Endodermal cell (in vitro differentiated cells): ENCODE measurements around the gene FGF18. TPM values are rescaled to one million over a fixed set of nuclear protein-coding genes. Genes with fewer than 3 reads are reported as not detected.
"Not testable (repeated sequence)": the region's sequence is repeated elsewhere in the genome, so short reads cannot be mapped to it uniquely, and the experiment has no call there.

Experiments
- DNase-seq: peaks from one replicate; pipeline ENCODE4 v3.0.0-alpha.2; 2017
- H3K27ac ChIP-seq: 2 replicates; pipeline ENCODE4 v1.5.1; 2013; ENCODE audit warnings: mild to moderate bottlenecking, low read depth, low read length, moderate library complexity
- H3K27me3 ChIP-seq: 2 replicates; pipeline ENCODE4 v1.6.1; 2013; ENCODE audit warnings: mild to moderate bottlenecking, low read length, moderate library complexity; ENCODE audit not compliant: insufficient read depth, control insufficient read depth, poor library complexity, severe bottlenecking
- H3K36me3 ChIP-seq: 2 replicates; pipeline ENCODE4 v1.7.0; 2013; ENCODE audit warnings: mild to moderate bottlenecking, low read length, moderate library complexity; ENCODE audit not compliant: control insufficient read depth, insufficient read depth
- H3K4me1 ChIP-seq: one replicate; pipeline ENCODE4 v1.7.0; 2013; ENCODE audit warnings: low read length; ENCODE audit not compliant: control insufficient read depth, insufficient read depth
- H3K4me3 ChIP-seq: 2 replicates; pipeline ENCODE4 v1.5.1; 2013; ENCODE audit warnings: mild to moderate bottlenecking, low read length, moderate library complexity
- H3K9ac ChIP-seq: 2 replicates; pipeline ENCODE4 v1.6.1; 2013; ENCODE audit warnings: mild to moderate bottlenecking, low read length, moderate library complexity; ENCODE audit not compliant: poor library complexity, severe bottlenecking; ENCODE audit errors: extremely low read depth
- H3K9me3 ChIP-seq: 2 replicates; pipeline ENCODE4 v1.6.1; 2013; ENCODE audit warnings: mild to moderate bottlenecking, low read length, moderate library complexity; ENCODE audit not compliant: control insufficient read depth
- H3K27ac Mint-ChIP-seq: 2 replicates; pipeline ENCODE4 v1.8.0; 2020; ENCODE audit warnings: mixed read lengths
- H3K27me3 Mint-ChIP-seq: 2 replicates; pipeline ENCODE4 v1.8.0; 2021; ENCODE audit warnings: mild to moderate bottlenecking, mixed read lengths; ENCODE audit not compliant: insufficient read depth
- H3K36me3 Mint-ChIP-seq: 2 replicates; pipeline ENCODE4 v1.8.0; 2020; ENCODE audit warnings: low read depth, mixed read lengths
- H3K4me1 Mint-ChIP-seq: 2 replicates; pipeline ENCODE4 v1.8.0; 2020; ENCODE audit warnings: mixed read lengths
- H3K4me3 Mint-ChIP-seq: 2 replicates; pipeline ENCODE4 v1.8.0; 2020; ENCODE audit warnings: mild to moderate bottlenecking, moderate library complexity, mixed read lengths
- H3K9me3 Mint-ChIP-seq: 2 replicates; pipeline ENCODE4 v1.8.0; 2020; ENCODE audit warnings: mild to moderate bottlenecking, mixed read lengths
- CTCF ChIP-seq: fragments of 200-600 bp; sonication (generic); conservative IDR thresholded peaks from 2 replicates; pipeline ENCODE4 v1.5.0; 2021; ENCODE audit warnings: antibody characterized with exemption, mild to moderate bottlenecking
- WGBS, 2 experiments: methylation state at CpG; one replicate each; pipeline versions ENCODE4 v1.1.5 to v1.1.7; 2013; ENCODE audit warnings: missing lambda C conversion rate in 2 of 2, mixed read lengths in 1 of 2; ENCODE audit not compliant: insufficient coverage in 1 of 2, insufficient read length in 1 of 2; 5-methylcytosine and 5-hydroxymethylcytosine counted together
- total RNA-seq, 2 donors: library from RNA; stranded (reverse); fragmentation: NEBNext Ultra II Directional in 1 of 2; extraction: Animal tissue kit (Norgen Biotek cat#: 25700) in 1 of 2; gene quantifications; 2 replicates in 1 of 2; 3 replicates in 1 of 2; pipeline ENCODE4 v1.2.1, GENCODE V29; 2021

The FGF18 gene
- total RNA-seq, 2 donors from 2014 or later: 0.44 to 0.57 TPM

- Histone ChIP-seq H3K27ac (no peak overlapping the region), H3K9ac (no peak overlapping the region), H3K36me3 (peaks cover 87% of the 10 kb centered on the region)
These were observed 27.4 kb upstream of the FGF18 start for GRCh38 chr5:171391996-171392577.

GRCh38 chr5:171392585-171393159, 26.8 kb upstream of the FGF18 start:
- peak overlapping the region; percentile 3 for H3K4me3 Mint-ChIP-seq
- H3K36me3 Mint-ChIP-seq: peaks cover 95% of the 10 kb centered on the region
- peak overlapping the region; percentile 48 for H3K27ac Mint-ChIP-seq
- peaks cover 1% of the 10 kb centered on the region for H3K9me3 Mint-ChIP-seq
- no peaks in the 10 kb centered on the region for H3K27me3 Mint-ChIP-seq
- Histone ChIP-seq H3K27me3 (no peaks in the 10 kb centered on the region), H3K9ac (no peak overlapping the region), H3K4me1 (peaks cover 7% of the 10 kb centered on the region), H3K36me3 (peaks cover 92% of the 10 kb centered on the region), H3K4me3 (peak overlapping the region; percentile 46), H3K27ac (no peak overlapping the region), H3K9me3 (no peaks in the 10 kb centered on the region)
- no peak for DNase-seq
- TF ChIP-seq CTCF: peak; percentile 57
- 95 to 98% methylated on average over 4 of the region's 4 CpGs for WGBS, 2 experiments
- H3K4me1 Mint-ChIP-seq: peaks cover 43% of the 10 kb centered on the region

More at GRCh38 chr5:171391996-171392577, 27.4 kb upstream of the FGF18 start:
- H3K4me3 ChIP-seq: peak overlapping the region; percentile 97
- H3K9me3 ChIP-seq: no peaks in the 10 kb centered on the region
- WGBS, 2 experiments: 82 to 89% methylated on average over 13 to 14 of the region's 14 CpGs
- peak; percentile 45 for DNase-seq
- H3K9me3 Mint-ChIP-seq: peaks cover 2% of the 10 kb centered on the region
- no peak for TF ChIP-seq CTCF
- H3K36me3 Mint-ChIP-seq: peaks cover 90% of the 10 kb centered on the region
- H3K4me3 Mint-ChIP-seq: peak overlapping the region; percentile 16
- no peaks in the 10 kb centered on the region for H3K27me3 Mint-ChIP-seq
- peaks cover 37% of the 10 kb centered on the region for H3K4me1 Mint-ChIP-seq
- H3K27me3 ChIP-seq: no peaks in the 10 kb centered on the region
- H3K4me1 ChIP-seq: peaks cover 7% of the 10 kb centered on the region
- peak overlapping the region; percentile 48 for H3K27ac Mint-ChIP-seq

- Histone ChIP-seq H3K4me3 (no peak overlapping the region), H3K4me1 (peaks cover 7% of the 10 kb centered on the region), H3K27ac (no peak overlapping the region), H3K36me3 (peaks cover 100% of the 10 kb centered on the region), H3K9ac (no peak overlapping the region), H3K27me3 (no peaks in the 10 kb centered on the region), H3K9me3 (peaks cover 6% of the 10 kb centered on the region)
- H3K4me3 Mint-ChIP-seq: no peak overlapping the region
- peaks cover 36% of the 10 kb centered on the region for H3K4me1 Mint-ChIP-seq
- peak; percentile 35 for DNase-seq
- 80 to 94% methylated on average over 5 to 7 of the region's 7 CpGs for WGBS, 2 experiments
- no peak overlapping the region for H3K27ac Mint-ChIP-seq
- H3K9me3 Mint-ChIP-seq: no peaks in the 10 kb centered on the region
- no peaks in the 10 kb centered on the region for H3K27me3 Mint-ChIP-seq
- no peak for TF ChIP-seq CTCF
- peaks cover 98% of the 10 kb centered on the region for H3K36me3 Mint-ChIP-seq
These were observed 24.4 kb upstream of the FGF18 start for GRCh38 chr5:171395042-171395441.

GRCh38 chr5:171396583-171396982, 22.9 kb upstream of the FGF18 start:
- H3K27ac Mint-ChIP-seq: peak overlapping the region; percentile 68
- not testable (repeated sequence) for H3K9ac ChIP-seq, H3K27me3 Mint-ChIP-seq, H3K9me3 Mint-ChIP-seq, H3K4me1 ChIP-seq, H3K27ac ChIP-seq, H3K27me3 ChIP-seq
- peaks cover 98% of the 10 kb centered on the region for H3K36me3 Mint-ChIP-seq
- whole genome bisulfite sequencing, 2 experiments: 89 to 94% methylated on average over 10 to 11 of the region's 11 CpGs
- Histone ChIP-seq H3K4me3 (peak overlapping the region; percentile 52), H3K9me3 (peaks cover 16% of the 10 kb centered on the region), H3K36me3 (peaks cover 100% of the 10 kb centered on the region)
- peaks cover 30% of the 10 kb centered on the region for H3K4me1 Mint-ChIP-seq
- DNase-seq: peak; percentile 55
- H3K4me3 Mint-ChIP-seq: peak overlapping the region; percentile 32
